ENCODE results near the gene DLK2.

DNA sequence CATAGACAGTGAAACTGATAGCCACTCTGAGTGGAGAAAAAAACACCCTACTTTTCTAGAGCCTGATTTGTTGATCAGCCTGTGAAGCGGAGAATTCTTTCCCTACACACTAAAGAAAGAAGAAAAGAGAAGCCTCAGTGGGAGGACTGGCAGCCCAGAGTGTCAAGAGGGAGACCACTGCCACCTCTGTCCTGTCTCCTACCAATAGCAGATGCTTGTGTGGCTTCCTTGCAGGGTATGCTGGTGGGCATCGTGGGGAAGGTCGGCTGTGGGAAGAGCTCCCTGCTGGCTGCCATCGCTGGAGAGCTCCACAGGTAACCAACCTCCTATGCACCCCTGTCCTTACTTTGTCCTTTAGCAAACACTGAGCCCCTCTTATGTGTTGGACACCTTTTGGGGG is 17.6 kb downstream of the DLK2 start:
- TF ChIP-seq POLR2AphosphoS5 (IDR thresholded peaks at IDR 0.05; ENCODE audit: insufficient read depth in 1 of 2, low read depth in 1 of 2) = no peak
- TF ChIP-seq, protein P1, sequence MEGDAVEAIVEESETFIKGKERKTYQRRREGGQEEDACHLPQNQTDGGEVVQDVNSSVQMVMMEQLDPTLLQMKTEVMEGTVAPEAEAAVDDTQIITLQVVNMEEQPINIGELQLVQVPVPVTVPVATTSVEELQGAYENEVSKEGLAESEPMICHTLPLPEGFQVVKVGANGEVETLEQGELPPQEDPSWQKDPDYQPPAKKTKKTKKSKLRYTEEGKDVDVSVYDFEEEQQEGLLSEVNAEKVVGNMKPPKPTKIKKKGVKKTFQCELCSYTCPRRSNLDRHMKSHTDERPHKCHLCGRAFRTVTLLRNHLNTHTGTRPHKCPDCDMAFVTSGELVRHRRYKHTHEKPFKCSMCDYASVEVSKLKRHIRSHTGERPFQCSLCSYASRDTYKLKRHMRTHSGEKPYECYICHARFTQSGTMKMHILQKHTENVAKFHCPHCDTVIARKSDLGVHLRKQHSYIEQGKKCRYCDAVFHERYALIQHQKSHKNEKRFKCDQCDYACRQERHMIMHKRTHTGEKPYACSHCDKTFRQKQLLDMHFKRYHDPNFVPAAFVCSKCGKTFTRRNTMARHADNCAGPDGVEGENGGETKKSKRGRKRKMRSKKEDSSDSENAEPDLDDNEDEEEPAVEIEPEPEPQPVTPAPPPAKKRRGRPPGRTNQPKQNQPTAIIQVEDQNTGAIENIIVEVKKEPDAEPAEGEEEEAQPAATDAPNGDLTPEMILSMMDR (IDR thresholded peaks at IDR 0.05) = no peak
- TF ChIP-seq POLR2A (IDR thresholded peaks at IDR 0.05) = no peak

Data from vagina (tissue), 2 donors.